Measurements from ENCODE around the gene FASTK.

Gene FASTK

DNA sequence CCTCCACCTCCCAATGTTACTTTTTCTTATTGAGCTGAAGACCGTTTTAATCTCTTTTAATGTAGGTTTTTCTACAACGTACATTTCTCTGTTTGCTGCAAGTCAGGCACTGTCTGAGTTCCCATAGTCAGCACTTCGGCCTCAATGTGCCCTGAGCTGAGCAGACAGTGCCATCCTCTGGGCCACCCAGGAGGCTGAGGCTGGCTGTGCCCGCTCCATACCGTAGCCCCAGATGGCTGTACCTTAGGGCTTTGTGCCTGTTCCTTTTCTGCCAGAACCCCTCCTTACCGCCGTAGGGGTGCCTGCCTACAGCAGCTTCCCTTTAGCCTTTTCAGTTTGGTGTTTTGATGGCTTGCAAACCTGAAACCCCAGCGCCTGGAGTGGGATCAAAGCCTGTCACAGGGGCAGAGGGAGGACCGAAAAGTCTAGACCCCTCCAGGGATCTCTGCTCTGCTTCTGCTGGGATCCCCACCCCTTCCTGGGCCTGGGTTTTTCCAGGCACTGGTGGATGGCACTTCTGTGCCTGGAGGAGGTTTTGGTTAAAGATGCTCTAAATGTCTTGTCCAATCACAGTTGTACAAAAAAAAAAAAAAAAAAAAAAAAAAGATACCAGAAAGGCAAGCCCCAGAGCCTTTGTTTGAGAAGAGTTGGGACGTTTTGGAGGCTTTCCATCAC, 14.7 kb upstream of the FASTK start:
- no peak for DNase-seq

GRCh38 chr7:151094675-151095074, 14.1 kb upstream of the FASTK start:
- DNase-seq, result no peak

GRCh38 chr7:151093748-151094147, 13.1 kb upstream of the FASTK start:
- DNase-seq, result no peak

GRCh38 chr7:151091988-151092387, 11.4 kb upstream of the FASTK start:
- DNase-seq, result no peak

- no peak for DNase-seq
Measured at GRCh38 chr7:151091431-151091830, 10.8 kb upstream of the FASTK start.

DNA sequence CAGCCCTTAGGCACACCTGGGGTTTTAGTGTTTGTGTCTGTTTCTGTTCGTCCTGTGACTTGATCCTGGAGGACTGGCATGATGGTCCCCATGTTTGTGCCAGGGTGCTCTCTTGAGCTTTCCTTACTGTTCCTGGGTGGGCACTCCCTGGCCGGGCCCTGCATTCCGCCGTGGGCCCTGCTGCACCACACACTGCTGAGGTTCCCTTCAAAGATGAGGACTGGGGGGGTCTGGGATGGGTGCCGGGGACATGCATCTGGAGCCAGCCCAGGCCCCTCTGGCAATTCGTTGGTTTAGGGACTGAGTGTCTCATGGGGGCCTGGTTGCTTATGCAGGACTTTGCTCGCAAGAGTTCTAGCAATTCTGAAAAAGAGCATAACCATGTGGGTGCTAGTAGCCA, 10.4 kb upstream of the FASTK start:
- DNase-seq, result no peak

GRCh38 chr7:151089893-151090730, 9.5 kb upstream of the FASTK start:
- DNase-seq, result no peak

- DNase-seq, result peak; percentile 31
Measured at GRCh38 chr7:151088856-151089699, 8.5 kb upstream of the FASTK start.

- no peak for DNase-seq
Measured at GRCh38 chr7:151088019-151088855, 7.6 kb upstream of the FASTK start.

- peak; percentile 35 for DNase-seq
Measured at GRCh38 chr7:151087245-151088018, 6.8 kb upstream of the FASTK start.

- peak; percentile 26 for DNase-seq
Measured at GRCh38 chr7:151086802-151087244, 6.2 kb upstream of the FASTK start.

GRCh38 chr7:151085691-151086620, 5.3 kb upstream of the FASTK start, which contains the start of gene AGAP3:
Gene AGAP3, plus strand, starts transcription at chr7:151086475. Its CDS starts 267 bp downstream, at chr7:151086742.
- DNase-seq, result peak; percentile 58

DNA sequence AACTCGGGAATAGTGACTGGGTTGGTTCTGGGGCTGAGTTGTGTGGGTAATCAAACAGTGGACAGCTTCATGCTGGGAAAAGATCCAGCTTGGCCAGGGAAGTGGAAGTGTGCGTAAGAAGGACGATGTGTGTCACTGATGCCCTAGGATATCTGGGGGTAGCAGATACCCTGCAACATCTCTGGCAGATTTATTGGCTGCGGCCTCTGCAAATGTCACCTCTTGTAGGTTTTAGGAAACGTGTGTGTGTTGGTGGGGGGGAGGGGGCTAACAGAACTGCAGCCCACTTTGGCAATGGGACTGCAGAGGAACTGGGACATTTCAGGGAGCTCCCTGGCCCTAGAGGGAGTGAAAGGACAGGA, 4.7 kb upstream of the FASTK start:
- no peak for DNase-seq

- DNase-seq, result no peak
Measured at GRCh38 chr7:151083824-151084160, 3.2 kb upstream of the FASTK start.

GRCh38 chr7:151083071-151083823, 2.6 kb upstream of the FASTK start, which contains the start of gene TMUB1:
Gene TMUB1, minus strand, starts transcription at chr7:151083493. Its CDS starts 930 bp downstream, at chr7:151082563.
- peak; percentile 91 for DNase-seq

DNA sequence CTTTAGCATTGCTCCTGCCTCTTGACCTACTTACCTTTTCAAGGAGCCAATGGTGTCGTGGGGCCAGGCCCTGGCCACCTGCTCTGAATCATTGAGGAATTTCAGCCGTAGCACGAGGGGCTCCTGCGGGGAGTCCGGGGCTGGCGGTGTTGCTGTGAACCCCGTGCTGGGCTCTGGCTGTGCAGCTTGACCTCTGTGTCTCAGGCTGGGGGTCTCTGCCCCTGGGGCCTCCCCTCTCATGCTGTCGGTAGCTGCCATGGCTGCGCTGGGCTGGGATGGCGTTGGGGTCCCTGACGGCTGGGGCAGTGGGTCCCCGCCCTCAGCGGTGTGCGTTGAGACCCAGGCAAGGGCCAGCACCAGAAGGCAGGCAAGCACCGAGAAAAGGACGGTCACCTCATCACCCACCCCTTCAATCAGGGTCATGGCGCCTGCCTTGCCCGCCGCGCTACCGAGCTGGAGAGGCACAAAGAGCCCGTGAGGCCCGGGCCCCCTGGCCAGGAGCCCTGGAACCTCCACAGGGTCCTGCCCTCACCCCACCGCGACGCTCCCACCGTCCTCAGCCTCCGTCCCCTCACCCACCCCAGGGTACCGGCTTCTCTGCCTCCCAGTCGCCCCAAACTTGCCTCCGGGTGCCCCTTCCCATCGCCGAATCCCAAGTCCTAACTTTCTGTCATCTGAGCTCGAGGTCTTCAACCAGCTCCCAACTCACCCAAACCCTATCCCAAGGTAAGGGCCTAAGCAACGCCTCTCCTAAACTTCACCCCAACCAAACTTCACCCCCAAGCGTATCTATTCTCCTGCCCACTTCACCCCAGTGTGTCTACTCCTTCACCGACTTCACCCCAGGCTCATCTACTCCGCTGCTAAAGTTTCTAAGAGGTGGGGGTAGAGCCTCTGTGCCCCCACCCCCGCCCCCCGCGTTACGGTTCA, 1.8 kb upstream of the FASTK start:
- no peak for DNase-seq

- DNase-seq, result no peak
Measured at GRCh38 chr7:151081170-151082101, 827 bp upstream of the FASTK start.
